Measurements from ENCODE around the gene MAPKAPK5. TPM values are rescaled to one million over a fixed set of nuclear protein-coding genes. Genes with fewer than 3 reads are reported as not detected.

Gene MAPKAPK5
- total RNA-seq, 1 donor from 2014 or later: 70.8 TPM

DNA sequence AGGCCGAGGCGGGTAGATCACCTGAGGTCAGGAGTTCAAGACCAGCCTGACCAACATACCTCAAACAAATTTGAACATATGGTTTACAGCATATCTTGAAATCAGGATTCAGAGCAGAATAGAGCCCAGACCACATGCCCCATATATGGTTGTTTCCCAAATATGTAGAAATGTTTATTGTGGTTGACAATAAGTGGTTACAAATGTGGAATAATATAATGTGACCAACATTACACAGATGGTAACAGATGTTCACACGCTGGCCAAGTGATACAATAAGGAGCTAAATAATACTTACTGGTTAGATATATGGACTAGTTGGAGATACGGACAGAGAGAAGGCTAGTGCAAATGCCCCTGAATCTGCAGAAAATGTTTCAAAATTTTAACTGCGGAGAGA is 85.3 kb downstream of the MAPKAPK5 start:
- Mint-ChIP-seq H3K36me3 (no peaks in the 10 kb centered on the region), H3K27ac (no peak overlapping the region), H3K9me3 (no peaks in the 10 kb centered on the region), H3K4me3 (no peak overlapping the region), H3K27me3 (ENCODE audit: insufficient read depth, low read depth) (no peaks in the 10 kb centered on the region), H3K4me1 (no peaks in the 10 kb centered on the region)
- Histone ChIP-seq H3K4me1 (no peaks in the 10 kb centered on the region), H3K79me2 (ENCODE audit: low read depth) (no peaks in the 10 kb centered on the region), H3K9me3 (ENCODE audit: low read depth) (no peaks in the 10 kb centered on the region), H3K36me3 (no peaks in the 10 kb centered on the region), H3K27ac (no peak overlapping the region), H3K27me3 (no peaks in the 10 kb centered on the region), H3K9ac (no peak overlapping the region), H3F3A (ENCODE audit: low read depth) (no peaks in the 10 kb centered on the region), H3K4me3 (no peak overlapping the region), H2AFZ (replicated peaks) (no peak overlapping the region), H4K20me1 (ENCODE audit: low read depth) (no peaks in the 10 kb centered on the region), H3K4me2 (no peak overlapping the region)
- TF ChIP-seq EZH2phosphoT487 (IDR thresholded peaks at IDR 0.05): no peak
- TF ChIP-seq, protein P1, sequence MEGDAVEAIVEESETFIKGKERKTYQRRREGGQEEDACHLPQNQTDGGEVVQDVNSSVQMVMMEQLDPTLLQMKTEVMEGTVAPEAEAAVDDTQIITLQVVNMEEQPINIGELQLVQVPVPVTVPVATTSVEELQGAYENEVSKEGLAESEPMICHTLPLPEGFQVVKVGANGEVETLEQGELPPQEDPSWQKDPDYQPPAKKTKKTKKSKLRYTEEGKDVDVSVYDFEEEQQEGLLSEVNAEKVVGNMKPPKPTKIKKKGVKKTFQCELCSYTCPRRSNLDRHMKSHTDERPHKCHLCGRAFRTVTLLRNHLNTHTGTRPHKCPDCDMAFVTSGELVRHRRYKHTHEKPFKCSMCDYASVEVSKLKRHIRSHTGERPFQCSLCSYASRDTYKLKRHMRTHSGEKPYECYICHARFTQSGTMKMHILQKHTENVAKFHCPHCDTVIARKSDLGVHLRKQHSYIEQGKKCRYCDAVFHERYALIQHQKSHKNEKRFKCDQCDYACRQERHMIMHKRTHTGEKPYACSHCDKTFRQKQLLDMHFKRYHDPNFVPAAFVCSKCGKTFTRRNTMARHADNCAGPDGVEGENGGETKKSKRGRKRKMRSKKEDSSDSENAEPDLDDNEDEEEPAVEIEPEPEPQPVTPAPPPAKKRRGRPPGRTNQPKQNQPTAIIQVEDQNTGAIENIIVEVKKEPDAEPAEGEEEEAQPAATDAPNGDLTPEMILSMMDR (IDR thresholded peaks at IDR 0.05): no peak
- no peak for DNase-seq (ENCODE audit: low spot score)

DNA sequence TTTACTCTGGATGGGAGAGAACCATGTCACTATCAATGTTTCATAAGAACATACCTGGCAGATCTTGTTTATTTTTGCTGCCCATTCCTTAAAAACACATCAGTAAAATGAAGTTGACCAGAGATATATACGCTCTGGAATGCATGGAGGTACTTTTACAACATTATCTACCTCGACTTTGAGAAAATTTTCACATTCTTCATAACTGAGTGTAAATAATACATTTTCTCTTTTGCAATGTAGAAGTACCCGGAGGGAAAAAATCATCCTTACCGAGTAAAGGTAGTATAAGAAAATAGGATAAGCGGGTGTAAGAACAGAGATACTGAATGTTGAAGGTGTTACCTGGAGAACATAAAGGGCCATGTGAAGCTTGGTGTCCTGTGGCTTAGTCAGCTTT is 90.2 kb downstream of the MAPKAPK5 start:
- H3K9me3 Mint-ChIP-seq: no peaks in the 10 kb centered on the region

DNA sequence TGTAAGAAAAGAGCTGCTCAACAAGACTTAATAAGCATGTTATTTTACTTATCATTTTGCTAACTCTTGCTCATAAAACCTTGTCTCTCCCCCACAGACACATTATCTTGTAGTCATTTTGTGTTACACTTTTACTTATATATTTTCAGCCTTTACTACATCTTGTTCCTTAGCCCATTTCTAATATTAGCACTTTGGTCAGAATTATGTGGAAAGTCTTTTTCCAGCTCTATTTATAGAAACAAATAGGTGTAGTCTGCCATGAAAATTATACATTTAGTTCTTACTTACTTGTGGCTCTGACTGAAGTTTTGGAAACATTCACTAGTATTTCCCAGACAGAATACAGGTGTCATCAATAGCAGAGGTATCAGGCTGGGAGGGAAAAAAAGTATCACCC is 94.8 kb downstream of the MAPKAPK5 start:
- H3K4me2 ChIP-seq: no peak overlapping the region
- DNase-seq (ENCODE audit: low spot score): no peak
- H3K36me3 ChIP-seq: no peaks in the 10 kb centered on the region
- H3K4me1 ChIP-seq: no peaks in the 10 kb centered on the region
- no peaks in the 10 kb centered on the region for H3F3A ChIP-seq (ENCODE audit: low read depth)
- no peaks in the 10 kb centered on the region for H3K27me3 ChIP-seq
- Mint-ChIP-seq H3K27ac (no peak overlapping the region), H3K36me3 (no peaks in the 10 kb centered on the region), H3K4me1 (no peaks in the 10 kb centered on the region), H3K27me3 (ENCODE audit: insufficient read depth, low read depth) (peaks cover 2% of the 10 kb centered on the region), H3K4me3 (no peak overlapping the region), H3K9me3 (no peaks in the 10 kb centered on the region)
- H4K20me1 ChIP-seq (ENCODE audit: low read depth): no peaks in the 10 kb centered on the region
- H3K9ac ChIP-seq: no peak overlapping the region
- H3K79me2 ChIP-seq (ENCODE audit: low read depth): no peaks in the 10 kb centered on the region
- H3K4me3 ChIP-seq: no peak overlapping the region
- no peak overlapping the region for H3K27ac ChIP-seq
- no peaks in the 10 kb centered on the region for H3K9me3 ChIP-seq (ENCODE audit: low read depth)
- no peak for TF ChIP-seq EZH2phosphoT487 (IDR thresholded peaks at IDR 0.05)
- no peak for TF ChIP-seq EZH2 (IDR thresholded peaks at IDR 0.05)
- TF ChIP-seq, protein P1 (IDR thresholded peaks at IDR 0.05): no peak
- no peak overlapping the region for H2AFZ ChIP-seq (replicated peaks)

More for the DNA sequence above, 90.2 kb downstream of the MAPKAPK5 start:
- Histone ChIP-seq H3K36me3 (no peaks in the 10 kb centered on the region), H3K27ac (no peak overlapping the region), H3K4me3 (no peak overlapping the region), H3K9ac (no peak overlapping the region), H3K79me2 (ENCODE audit: low read depth) (no peaks in the 10 kb centered on the region), H4K20me1 (ENCODE audit: low read depth) (no peaks in the 10 kb centered on the region), H2AFZ (replicated peaks) (no peak overlapping the region), H3F3A (ENCODE audit: low read depth) (no peaks in the 10 kb centered on the region), H3K27me3 (no peaks in the 10 kb centered on the region), H3K4me2 (no peak overlapping the region), H3K9me3 (ENCODE audit: low read depth) (no peaks in the 10 kb centered on the region), H3K4me1 (no peaks in the 10 kb centered on the region)
- H3K27me3 Mint-ChIP-seq (ENCODE audit: insufficient read depth, low read depth): peaks cover 2% of the 10 kb centered on the region
- H3K36me3 Mint-ChIP-seq: no peaks in the 10 kb centered on the region
- H3K27ac Mint-ChIP-seq: no peak overlapping the region
- H3K4me1 Mint-ChIP-seq: no peaks in the 10 kb centered on the region
- no peak overlapping the region for H3K4me3 Mint-ChIP-seq
- TF ChIP-seq, protein P1 (IDR thresholded peaks at IDR 0.05): no peak
- no peak for TF ChIP-seq EZH2 (IDR thresholded peaks at IDR 0.05)
- no peak for TF ChIP-seq EZH2phosphoT487 (IDR thresholded peaks at IDR 0.05)
- DNase-seq (ENCODE audit: low spot score): no peak

Measured in neural progenitor cell (in vitro differentiated cells).